Anterior cingulate cortex (tissue), 58 donors: ENCODE results near the gene CLCN5.
"Not testable (repeated sequence)": the region's sequence is repeated elsewhere in the genome, so short reads cannot be mapped to it uniquely, and the experiment has no call there.

Experiments
- DNase-seq, 58 donors: peaks; one replicate each; lab custom pipeline; 2025; lab: John Stamatoyannopoulos, UW

Gene CLCN5

GRCh38 chrX:49993661-49994060, 71.3 kb downstream of the CLCN5 start:
- DNase-seq: no peak

- no peak for DNase-seq
These were observed 72.8 kb downstream of the CLCN5 start for GRCh38 chrX:49995107-49995731.

- no peak for DNase-seq
These were observed 73.5 kb downstream of the CLCN5 start for GRCh38 chrX:49995795-49996455.

GRCh38 chrX:49996474-49996873, 74.1 kb downstream of the CLCN5 start:
- DNase-seq: no peak

- DNase-seq: no peak
These were observed 76.7 kb downstream of the CLCN5 start for GRCh38 chrX:49999087-49999486.

GRCh38 chrX:50000937-50001542, 78.6 kb downstream of the CLCN5 start:
- no peak for DNase-seq

- DNase-seq: no peak
These were observed 79.8 kb downstream of the CLCN5 start for GRCh38 chrX:50002067-50002714.

- DNase-seq: no peak
These were observed 81.1 kb downstream of the CLCN5 start for GRCh38 chrX:50003467-50003866.

- no peak for DNase-seq
These were observed 81.5 kb downstream of the CLCN5 start for GRCh38 chrX:50003927-50004326.

GRCh38 chrX:50025591-50025990, 103.2 kb downstream of the CLCN5 start:
- not testable (repeated sequence) for DNase-seq

GRCh38 chrX:50035126-50035525, 112.7 kb downstream of the CLCN5 start:
- no peak for DNase-seq

- DNase-seq: no peak
These were observed 114.0 kb downstream of the CLCN5 start for GRCh38 chrX:50036426-50036825.

GRCh38 chrX:50045823-50046222, 123.4 kb downstream of the CLCN5 start:
- no peak for DNase-seq

- no peak for DNase-seq
These were observed 126.8 kb downstream of the CLCN5 start for GRCh38 chrX:50049228-50049627.

- DNase-seq: no peak
These were observed 131.8 kb downstream of the CLCN5 start for GRCh38 chrX:50054147-50054546.

- no peak for DNase-seq
These were observed 144.0 kb downstream of the CLCN5 start for GRCh38 chrX:50066318-50066937.

GRCh38 chrX:50067435-50068284, 145.3 kb downstream of the CLCN5 start:
- peak in 45 of 58 donors; percentile 0 to 56 (median 9) for DNase-seq

GRCh38 chrX:50068285-50068563, 145.8 kb downstream of the CLCN5 start:
- no peak for DNase-seq

- DNase-seq: no peak
These were observed 146.5 kb downstream of the CLCN5 start for GRCh38 chrX:50068893-50069292.

- DNase-seq: no peak
These were observed 149.1 kb downstream of the CLCN5 start for GRCh38 chrX:50071494-50071893.
